Uterus (tissue), 2 donors: ENCODE measurements around the gene SGK1.

Source experiments
- POLR2A ChIP-seq, 2 donors: fragments of 450-650 bp; IDR thresholded peaks; one replicate each; pipeline ENCODE4 v1.6.1; 2016; ENCODE audit warnings: antibody characterized with exemption in 2 of 2, mild to moderate bottlenecking in 1 of 2, moderate library complexity in 1 of 2
- TF ChIP-seq, protein P1 (sequence below), 4 experiments: fragments of 200-600 bp in 2 of 4; fragments of 450-650 bp in 2 of 4; sonication (generic) in 2 of 4; IDR thresholded peaks; one replicate each; pipeline ENCODE4 v1.5.1; 2016 to 2019; ENCODE audit warnings: antibody characterized with exemption in 4 of 4, mild to moderate bottlenecking in 2 of 4, moderate library complexity in 1 of 4

DNA sequence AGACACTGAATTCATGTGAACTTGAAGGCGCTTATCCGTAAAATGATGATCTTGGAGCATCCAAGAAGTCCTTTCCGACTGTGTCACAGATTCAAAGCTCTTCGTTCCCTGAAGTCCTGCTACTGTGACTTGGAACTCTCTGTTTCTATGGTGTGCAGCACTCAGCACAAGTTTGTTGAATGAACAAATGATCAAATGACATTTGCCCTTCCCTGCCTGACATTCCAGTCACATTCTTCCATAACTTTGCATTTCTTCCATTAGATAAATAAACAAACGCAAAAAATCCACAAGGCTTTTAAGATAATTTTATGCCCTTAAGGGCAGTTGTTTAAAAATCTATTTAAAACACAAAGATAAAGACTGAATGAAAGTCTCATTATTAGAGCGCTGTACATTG, 39.9 kb downstream of the SGK1 start:
- TF ChIP-seq, protein P1, sequence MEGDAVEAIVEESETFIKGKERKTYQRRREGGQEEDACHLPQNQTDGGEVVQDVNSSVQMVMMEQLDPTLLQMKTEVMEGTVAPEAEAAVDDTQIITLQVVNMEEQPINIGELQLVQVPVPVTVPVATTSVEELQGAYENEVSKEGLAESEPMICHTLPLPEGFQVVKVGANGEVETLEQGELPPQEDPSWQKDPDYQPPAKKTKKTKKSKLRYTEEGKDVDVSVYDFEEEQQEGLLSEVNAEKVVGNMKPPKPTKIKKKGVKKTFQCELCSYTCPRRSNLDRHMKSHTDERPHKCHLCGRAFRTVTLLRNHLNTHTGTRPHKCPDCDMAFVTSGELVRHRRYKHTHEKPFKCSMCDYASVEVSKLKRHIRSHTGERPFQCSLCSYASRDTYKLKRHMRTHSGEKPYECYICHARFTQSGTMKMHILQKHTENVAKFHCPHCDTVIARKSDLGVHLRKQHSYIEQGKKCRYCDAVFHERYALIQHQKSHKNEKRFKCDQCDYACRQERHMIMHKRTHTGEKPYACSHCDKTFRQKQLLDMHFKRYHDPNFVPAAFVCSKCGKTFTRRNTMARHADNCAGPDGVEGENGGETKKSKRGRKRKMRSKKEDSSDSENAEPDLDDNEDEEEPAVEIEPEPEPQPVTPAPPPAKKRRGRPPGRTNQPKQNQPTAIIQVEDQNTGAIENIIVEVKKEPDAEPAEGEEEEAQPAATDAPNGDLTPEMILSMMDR (IDR thresholded peaks at IDR 0.05): no peak
- no peak for TF ChIP-seq POLR2A (IDR thresholded peaks at IDR 0.05)
